Esophagus muscularis mucosa (tissue), 4 donors: ENCODE data around the gene DHPS.

Experiments used
- EP300 ChIP-seq: sonication (generic); formaldehyde crosslinking; IDR thresholded peaks from one replicate; pipeline ENCODE4 v1.6.1; 2017; ENCODE audit warnings: antibody characterized with exemption
- POLR2A ChIP-seq: fragments of 450-650 bp; IDR thresholded peaks from one replicate; pipeline ENCODE4 v1.6.1; 2017; ENCODE audit warnings: antibody characterized with exemption, moderate library complexity, mild to moderate bottlenecking, low read depth
- POLR2AphosphoS5 ChIP-seq, 2 donors: sonication (generic); formaldehyde crosslinking; IDR thresholded peaks; one replicate each; pipeline ENCODE4 v1.6.1; 2017; ENCODE audit warnings: antibody characterized with exemption in 2 of 2
- TF ChIP-seq, protein P1 (sequence below), 3 experiments: fragments of 200-600 bp in 2 of 3; fragments of 450-650 bp in 1 of 3; sonication (generic) in 2 of 3; IDR thresholded peaks; one replicate each; pipeline ENCODE4 v1.5.1; 2017 to 2019; ENCODE audit warnings: antibody characterized with exemption in 3 of 3, mild to moderate bottlenecking in 2 of 3, moderate library complexity in 1 of 3

- TF ChIP-seq POLR2A = no peak
- no peak for TF ChIP-seq EP300
- TF ChIP-seq, protein P1, sequence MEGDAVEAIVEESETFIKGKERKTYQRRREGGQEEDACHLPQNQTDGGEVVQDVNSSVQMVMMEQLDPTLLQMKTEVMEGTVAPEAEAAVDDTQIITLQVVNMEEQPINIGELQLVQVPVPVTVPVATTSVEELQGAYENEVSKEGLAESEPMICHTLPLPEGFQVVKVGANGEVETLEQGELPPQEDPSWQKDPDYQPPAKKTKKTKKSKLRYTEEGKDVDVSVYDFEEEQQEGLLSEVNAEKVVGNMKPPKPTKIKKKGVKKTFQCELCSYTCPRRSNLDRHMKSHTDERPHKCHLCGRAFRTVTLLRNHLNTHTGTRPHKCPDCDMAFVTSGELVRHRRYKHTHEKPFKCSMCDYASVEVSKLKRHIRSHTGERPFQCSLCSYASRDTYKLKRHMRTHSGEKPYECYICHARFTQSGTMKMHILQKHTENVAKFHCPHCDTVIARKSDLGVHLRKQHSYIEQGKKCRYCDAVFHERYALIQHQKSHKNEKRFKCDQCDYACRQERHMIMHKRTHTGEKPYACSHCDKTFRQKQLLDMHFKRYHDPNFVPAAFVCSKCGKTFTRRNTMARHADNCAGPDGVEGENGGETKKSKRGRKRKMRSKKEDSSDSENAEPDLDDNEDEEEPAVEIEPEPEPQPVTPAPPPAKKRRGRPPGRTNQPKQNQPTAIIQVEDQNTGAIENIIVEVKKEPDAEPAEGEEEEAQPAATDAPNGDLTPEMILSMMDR (IDR thresholded peaks at IDR 0.05) = no peak
- no peak for TF ChIP-seq POLR2AphosphoS5 (IDR thresholded peaks at IDR 0.05)
These were observed 15.9 kb downstream of the DHPS start for GRCh38 chr19:12665671-12666264.
